Astrocyte of the spinal cord (primary cell): Measurements from ENCODE around the gene CAMK2A.

ENCODE experiments used
- DNase-seq: peaks from one replicate; pipeline ENCODE4 v3.0.0; 2011; ENCODE audit warnings: low read depth, low spot score
- H3K4me3 ChIP-seq: 2 replicates; pipeline ENCODE4 v1.5.1; 2011; ENCODE audit warnings: low read depth, mild to moderate bottlenecking, low read length, moderate library complexity
- in situ Hi-C: cut with HindIII; loops from 2 replicates; pipeline ENCODE4 v1.10.0; 2017; ENCODE audit warnings: low sequenced_read_pairs
- TF ChIP-seq, protein P1 (sequence below): IDR thresholded peaks from 2 replicates; pipeline ENCODE4 v1.5.1; 2012; ENCODE audit warnings: low read depth, mild to moderate bottlenecking, low read length, inconsistent platforms

CAMK2A gene

DNA sequence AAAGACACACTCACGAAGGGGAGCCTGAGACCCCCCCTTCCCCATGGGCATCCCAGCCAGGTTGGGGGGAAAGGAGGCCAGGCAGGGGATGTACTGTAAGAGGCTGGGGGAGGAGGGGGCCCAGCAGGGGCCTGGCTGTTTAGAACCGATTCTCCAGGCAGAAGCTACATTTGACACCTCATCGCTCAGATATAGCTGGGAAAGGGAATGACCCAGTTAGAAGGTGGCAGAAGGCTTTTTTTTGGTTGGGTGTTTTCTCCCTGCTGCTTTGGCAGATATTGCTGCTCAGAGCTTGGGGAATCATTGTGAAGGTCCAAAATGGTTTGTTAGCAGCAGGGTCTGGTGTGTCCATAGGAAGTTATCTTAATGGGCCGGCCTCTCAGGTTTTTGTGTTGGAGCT lies 117.0 kb downstream of the CAMK2A start:
- DNase-seq: no peak

DNA sequence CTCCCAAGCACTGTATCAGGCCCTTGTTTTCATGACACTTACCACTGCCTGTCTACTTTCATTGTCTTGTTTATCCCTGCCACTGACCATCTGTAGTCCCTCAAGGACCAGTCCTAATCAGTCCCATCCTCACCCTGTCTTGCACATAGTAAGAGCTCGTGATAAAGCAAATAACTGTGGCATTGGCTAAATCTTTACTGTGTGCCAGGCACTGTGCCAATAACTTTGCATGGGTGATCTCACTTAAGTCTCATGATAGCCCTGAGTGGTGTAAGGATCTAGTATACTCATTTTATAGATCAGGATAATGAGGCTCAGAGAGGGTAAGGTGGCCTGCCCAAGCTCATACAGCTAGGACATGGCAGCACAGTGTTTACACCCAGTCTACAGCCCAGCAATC lies 117.4 kb downstream of the CAMK2A start:
- in situ Hi-C loops: no loop called here
- DNase-seq: no peak
- H3K4me3 ChIP-seq: no peak overlapping the region
- TF ChIP-seq, protein P1, sequence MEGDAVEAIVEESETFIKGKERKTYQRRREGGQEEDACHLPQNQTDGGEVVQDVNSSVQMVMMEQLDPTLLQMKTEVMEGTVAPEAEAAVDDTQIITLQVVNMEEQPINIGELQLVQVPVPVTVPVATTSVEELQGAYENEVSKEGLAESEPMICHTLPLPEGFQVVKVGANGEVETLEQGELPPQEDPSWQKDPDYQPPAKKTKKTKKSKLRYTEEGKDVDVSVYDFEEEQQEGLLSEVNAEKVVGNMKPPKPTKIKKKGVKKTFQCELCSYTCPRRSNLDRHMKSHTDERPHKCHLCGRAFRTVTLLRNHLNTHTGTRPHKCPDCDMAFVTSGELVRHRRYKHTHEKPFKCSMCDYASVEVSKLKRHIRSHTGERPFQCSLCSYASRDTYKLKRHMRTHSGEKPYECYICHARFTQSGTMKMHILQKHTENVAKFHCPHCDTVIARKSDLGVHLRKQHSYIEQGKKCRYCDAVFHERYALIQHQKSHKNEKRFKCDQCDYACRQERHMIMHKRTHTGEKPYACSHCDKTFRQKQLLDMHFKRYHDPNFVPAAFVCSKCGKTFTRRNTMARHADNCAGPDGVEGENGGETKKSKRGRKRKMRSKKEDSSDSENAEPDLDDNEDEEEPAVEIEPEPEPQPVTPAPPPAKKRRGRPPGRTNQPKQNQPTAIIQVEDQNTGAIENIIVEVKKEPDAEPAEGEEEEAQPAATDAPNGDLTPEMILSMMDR: no peak

More for the DNA sequence above, 117.0 kb downstream of the CAMK2A start:
- H3K4me3 ChIP-seq: no peak overlapping the region
- in situ Hi-C loops: no loop called here
- TF ChIP-seq, protein P1: no peak
